GM12801 (cell line): Measurements from ENCODE around the gene POLD3.

Experiments used
- CTCF ChIP-seq: IDR thresholded peaks from one replicate; pipeline ENCODE4 v1.5.1; 2011; ENCODE audit warnings: control low read depth; ENCODE audit not compliant: insufficient read length; ENCODE audit errors: extremely low read depth

Gene POLD3

GRCh38 chr11:74592441-74593362 lies at the start of gene POLD3:
Gene POLD3 (plus strand): TSS chr11:74592582. CDS start chr11:74592659, 77 bp downstream.
- TF ChIP-seq CTCF: no peak

- no peak for TF ChIP-seq CTCF
These were observed 48.4 kb upstream of the POLD3 start for GRCh38 chr11:74543991-74544390.

GRCh38 chr11:74546752-74547151 lies 45.6 kb upstream of the POLD3 start:
- TF ChIP-seq CTCF: no peak

- TF ChIP-seq CTCF: no peak
These were observed 41.2 kb upstream of the POLD3 start for GRCh38 chr11:74550991-74551753.

GRCh38 chr11:74551754-74552145 lies 40.6 kb upstream of the POLD3 start:
- no peak for TF ChIP-seq CTCF

- TF ChIP-seq CTCF: no peak
These were observed 34.9 kb upstream of the POLD3 start for GRCh38 chr11:74557526-74557925.

- TF ChIP-seq CTCF: no peak
These were observed 33.1 kb upstream of the POLD3 start for GRCh38 chr11:74559110-74559933.
